Karpas-422 (cell line): ENCODE data around the gene MMP17. TPM values are rescaled to one million over a fixed set of nuclear protein-coding genes. Genes with fewer than 3 reads are reported as not detected.
A peak's percentile ranks its signal among the peaks of the same experiment; 100 is the strongest.

Source experiments
- DNase-seq: peaks from one replicate; pipeline ENCODE4 v3.0.0-alpha.2; 2015
- H2AFZ ChIP-seq: fragments of 200-600 bp; sonication (generic); 2 replicates; pipeline ENCODE4 v1.6.1; 2014; ENCODE audit warnings: antibody characterized with exemption, low read length, mixed read lengths
- H3K27ac ChIP-seq: fragments of 200-600 bp; sonication (generic); 2 replicates; pipeline ENCODE4 v1.5.1; 2014; ENCODE audit warnings: mild to moderate bottlenecking, low read length, moderate library complexity
- H3K27me3 ChIP-seq: fragments of 200-600 bp; sonication (generic); 2 replicates; pipeline ENCODE4 v1.6.1; 2014; ENCODE audit warnings: low read length, mixed read lengths
- H3K36me3 ChIP-seq: fragments of 200-600 bp; sonication (generic); 2 replicates; pipeline ENCODE4 v1.6.1; 2014; ENCODE audit warnings: low read length, mixed read lengths; ENCODE audit not compliant: insufficient read depth
- H3K4me1 ChIP-seq: fragments of 200-600 bp; sonication (generic); 2 replicates; pipeline ENCODE4 v1.6.1; 2014; ENCODE audit warnings: mild to moderate bottlenecking, low read length, mixed read lengths
- H3K4me2 ChIP-seq: fragments of 200-600 bp; sonication (generic); 2 replicates; pipeline ENCODE4 v1.6.1; 2014; ENCODE audit warnings: low read length, low read depth, mild to moderate bottlenecking; ENCODE audit not compliant: poor library complexity, severe bottlenecking
- H3K4me3 ChIP-seq: fragments of 200-600 bp; sonication (generic); 2 replicates; pipeline ENCODE4 v1.5.1; 2014; ENCODE audit warnings: mild to moderate bottlenecking, antibody characterized with exemption, low read length, mixed read lengths
- H3K79me2 ChIP-seq: fragments of 200-600 bp; sonication (generic); 2 replicates; pipeline ENCODE4 v1.6.1; 2014; ENCODE audit warnings: mild to moderate bottlenecking, low read length, mixed read lengths
- H3K9ac ChIP-seq: fragments of 200-600 bp; sonication (generic); 2 replicates; pipeline ENCODE4 v1.6.0; 2014; ENCODE audit warnings: low read length
- H3K9me2 ChIP-seq: fragments of 200-600 bp; sonication (generic), shearing (Covaris generic); replicated peaks from 2 replicates; pipeline ENCODE4 v1.6.0; 2014; ENCODE audit warnings: mild to moderate bottlenecking, low read length, moderate library complexity; ENCODE audit not compliant: insufficient read depth
- H3K9me3 ChIP-seq: fragments of 300-700, 200-600 bp; sonication (generic); 2 replicates; pipeline ENCODE4 v1.6.1; 2014; ENCODE audit warnings: low read length, mixed read lengths
- H4K20me1 ChIP-seq: fragments of 200-600 bp; sonication (generic); 2 replicates; pipeline ENCODE4 v1.6.1; 2014; ENCODE audit warnings: mild to moderate bottlenecking, antibody characterized with exemption, low read length, low read depth; ENCODE audit not compliant: insufficient read depth
- total RNA-seq: library from RNA; depleted of rRNA; stranded (reverse); fragments of >200 nt; shearing (Covaris generic); gene quantifications from 2 replicates; pipeline ENCODE4 v1.2.3, GENCODE V29; 2014; ENCODE audit warnings: low replicate concordance

MMP17 gene
- total RNA-seq, 1 experiment from 2014 or later = not detected

DNA sequence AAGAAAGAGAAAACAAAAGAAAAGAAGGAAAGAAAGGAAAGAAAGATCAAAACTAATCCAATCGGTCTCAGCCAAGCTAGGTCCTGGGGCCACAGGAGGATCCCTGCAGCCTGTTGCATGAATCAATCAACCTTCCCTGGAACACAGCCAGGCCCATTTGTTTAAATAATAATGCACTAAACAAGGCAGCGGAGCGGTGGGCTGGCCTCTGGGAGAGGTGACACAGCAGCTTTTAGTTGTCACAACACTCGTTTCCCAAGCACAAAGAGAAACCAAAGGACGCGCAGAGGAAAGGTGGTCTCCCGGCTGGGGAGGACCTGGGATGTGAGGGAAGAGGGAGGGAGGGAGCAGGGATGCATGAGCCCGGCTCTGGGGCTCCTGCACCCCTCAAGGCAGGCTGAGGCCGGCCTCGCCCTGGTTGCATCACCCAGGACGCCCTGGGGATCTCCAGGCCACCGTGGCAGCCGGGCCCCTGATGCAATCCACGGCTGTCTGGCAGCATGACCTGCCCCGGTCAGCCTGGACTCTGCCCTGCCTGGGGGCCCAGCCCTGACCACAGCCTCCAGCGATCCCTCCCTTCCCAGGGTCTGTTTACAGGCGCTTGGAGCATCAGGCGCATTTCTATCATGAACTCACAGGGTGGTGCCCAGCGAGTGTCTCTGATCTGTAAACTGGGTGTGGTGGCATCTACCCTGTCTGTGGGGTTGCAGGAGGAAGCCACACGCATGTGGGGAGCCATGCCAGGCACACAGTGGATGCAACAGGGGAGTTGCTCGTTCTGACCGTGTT, 32.5 kb downstream of the MMP17 start:
- Histone ChIP-seq H3K9ac (peak overlapping the region; percentile 33; the same call in 1 of the 2 replicates), H3K79me2 (no peaks in the 10 kb centered on the region), H3K4me3 (no peak overlapping the region; the same call in 1 of the 2 replicates), H3K27me3 (no peaks in the 10 kb centered on the region), H3K4me1 (peaks cover 9% of the 10 kb centered on the region; the same call in 1 of the 2 replicates), H2AFZ (no peak overlapping the region; the same call in 1 of the 2 replicates), H3K36me3 (no peaks in the 10 kb centered on the region), H3K4me2 (peak overlapping the region; percentile 26), H3K9me3 (no peaks in the 10 kb centered on the region), H3K9me2 (no peaks in the 10 kb centered on the region), H3K27ac (no peak overlapping the region), H4K20me1 (no peaks in the 10 kb centered on the region)
- DNase-seq = peak; percentile 56

DNA sequence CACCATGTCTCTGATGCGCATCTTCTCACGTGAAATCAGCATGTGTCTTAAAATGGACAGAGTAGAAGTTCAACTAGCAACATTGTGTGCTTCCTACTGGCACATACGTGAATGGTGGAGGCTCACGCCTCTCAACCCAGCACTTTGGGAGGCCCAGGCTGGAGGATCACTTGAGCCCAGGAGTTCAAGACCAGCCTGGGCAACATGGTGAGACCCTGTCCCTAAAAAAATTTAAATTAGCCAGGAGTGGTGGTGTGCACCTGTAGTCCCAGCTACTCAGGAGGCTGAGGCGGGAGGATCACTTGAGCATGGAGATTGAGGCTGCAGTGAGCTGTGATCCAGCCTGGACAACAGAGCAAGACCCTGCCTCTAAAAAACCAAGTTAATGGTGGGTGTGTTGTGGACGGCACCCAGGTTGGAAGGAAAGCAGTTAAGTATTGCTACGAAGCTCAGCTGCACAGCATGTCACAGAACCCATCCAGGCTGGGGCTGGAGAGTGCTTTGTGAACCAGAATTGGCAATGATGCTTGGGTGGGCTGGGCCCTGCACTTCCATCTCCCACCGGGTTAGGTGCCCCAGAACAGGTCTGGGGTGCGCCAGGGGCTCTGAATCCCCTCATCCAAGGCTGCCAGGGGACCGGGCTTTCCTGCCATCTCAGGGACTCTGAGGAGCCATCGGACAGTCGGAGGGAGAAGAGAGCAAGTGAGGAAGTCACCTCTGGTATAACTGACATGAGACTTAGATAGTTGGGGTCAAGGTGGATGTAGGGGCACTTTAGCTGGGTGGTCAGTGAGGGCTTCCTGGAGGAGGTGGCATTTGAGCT, 33.3 kb downstream of the MMP17 start:
- H4K20me1 ChIP-seq = no peaks in the 10 kb centered on the region
- H3K9ac ChIP-seq = peak overlapping the region; percentile 33; the same call in 1 of the 2 replicates
- DNase-seq = no peak
- H3K36me3 ChIP-seq = no peaks in the 10 kb centered on the region
- no peak overlapping the region; the same call in 1 of the 2 replicates for H2AFZ ChIP-seq
- H3K9me2 ChIP-seq = no peaks in the 10 kb centered on the region
- H3K4me2 ChIP-seq = no peak overlapping the region
- H3K79me2 ChIP-seq = no peaks in the 10 kb centered on the region
- no peak overlapping the region for H3K27ac ChIP-seq
- H3K4me3 ChIP-seq = no peak overlapping the region
- no peaks in the 10 kb centered on the region for H3K9me3 ChIP-seq
- no peaks in the 10 kb centered on the region for H3K27me3 ChIP-seq
- peaks cover 9% of the 10 kb centered on the region; the same call in 1 of the 2 replicates for H3K4me1 ChIP-seq

- Histone ChIP-seq H3K27me3 (no peaks in the 10 kb centered on the region), H3K79me2 (no peaks in the 10 kb centered on the region), H3K4me3 (no peak overlapping the region), H3K9me3 (no peaks in the 10 kb centered on the region), H3K4me1 (peaks cover 9% of the 10 kb centered on the region; the same call in 1 of the 2 replicates), H3K9ac (no peak overlapping the region), H3K9me2 (no peaks in the 10 kb centered on the region), H3K4me2 (no peak overlapping the region), H4K20me1 (no peaks in the 10 kb centered on the region), H3K36me3 (no peaks in the 10 kb centered on the region), H2AFZ (no peak overlapping the region), H3K27ac (no peak overlapping the region)
- DNase-seq = no peak
Observed at GRCh38 chr12:131862084-131862441, 33.9 kb downstream of the MMP17 start.

- H3K36me3 ChIP-seq = no peaks in the 10 kb centered on the region
- H3K4me1 ChIP-seq = peaks cover 9% of the 10 kb centered on the region; the same call in 1 of the 2 replicates
- no peak overlapping the region for H3K27ac ChIP-seq
- no peak overlapping the region for H3K4me3 ChIP-seq
- no peaks in the 10 kb centered on the region for H3K79me2 ChIP-seq
- H3K4me2 ChIP-seq = no peak overlapping the region
- no peak overlapping the region for H3K9ac ChIP-seq
- no peak for DNase-seq
- no peaks in the 10 kb centered on the region for H4K20me1 ChIP-seq
- H2AFZ ChIP-seq = no peak overlapping the region
- no peaks in the 10 kb centered on the region for H3K9me3 ChIP-seq
- no peaks in the 10 kb centered on the region for H3K9me2 ChIP-seq
- no peaks in the 10 kb centered on the region for H3K27me3 ChIP-seq
Observed at GRCh38 chr12:131862600-131862993, 34.4 kb downstream of the MMP17 start.

DNA sequence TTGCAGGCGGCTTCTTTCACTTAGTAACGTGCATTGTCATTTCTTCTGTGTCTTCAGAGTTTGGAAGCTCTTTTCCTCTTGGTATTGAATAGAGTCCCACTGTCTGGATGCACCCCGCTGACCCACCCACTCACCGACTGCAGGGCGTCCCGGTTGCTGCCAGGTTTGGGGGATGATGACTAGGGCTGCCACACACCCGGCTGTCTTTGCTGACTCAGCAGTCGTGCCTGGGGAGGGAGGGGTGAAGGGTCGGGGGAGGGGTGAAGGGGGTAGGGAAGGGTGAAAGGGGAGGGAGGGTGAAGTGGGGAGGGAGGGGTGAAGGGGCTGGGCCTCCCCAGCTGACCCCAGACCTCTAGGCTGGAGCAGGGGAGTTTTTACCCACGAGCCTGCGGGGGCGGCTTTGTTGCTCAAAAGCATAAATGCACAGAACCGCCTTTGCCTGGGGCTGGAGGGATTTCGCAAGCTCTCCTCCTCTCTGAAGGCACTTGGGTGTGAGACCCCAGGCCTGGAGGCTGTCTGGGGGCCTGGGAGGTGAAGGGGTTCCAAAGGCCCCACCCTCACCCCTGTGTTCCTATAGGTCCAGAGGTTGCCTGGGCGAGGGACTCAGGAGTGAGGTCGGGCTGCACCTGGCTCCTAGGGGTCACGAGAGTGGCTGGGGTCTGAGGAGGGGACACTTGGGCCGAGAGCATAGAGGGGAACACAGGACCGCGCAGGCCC, 35.0 kb downstream of the MMP17 start:
- no peak overlapping the region for H2AFZ ChIP-seq
- H3K4me2 ChIP-seq = no peak overlapping the region
- H3K9me3 ChIP-seq = no peaks in the 10 kb centered on the region
- H3K9ac ChIP-seq = no peak overlapping the region
- no peak for DNase-seq
- no peaks in the 10 kb centered on the region for H3K36me3 ChIP-seq
- peaks cover 9% of the 10 kb centered on the region; the same call in 1 of the 2 replicates for H3K4me1 ChIP-seq
- H3K4me3 ChIP-seq = no peak overlapping the region
- no peaks in the 10 kb centered on the region for H4K20me1 ChIP-seq
- H3K27me3 ChIP-seq = no peaks in the 10 kb centered on the region
- no peak overlapping the region for H3K27ac ChIP-seq
- H3K79me2 ChIP-seq = no peaks in the 10 kb centered on the region
- no peaks in the 10 kb centered on the region for H3K9me2 ChIP-seq

- Histone ChIP-seq H3K9ac (no peak overlapping the region), H3K27ac (no peak overlapping the region), H3K36me3 (no peaks in the 10 kb centered on the region), H3K27me3 (no peaks in the 10 kb centered on the region), H4K20me1 (no peaks in the 10 kb centered on the region), H3K79me2 (no peaks in the 10 kb centered on the region), H3K9me3 (no peaks in the 10 kb centered on the region), H3K4me2 (no peak overlapping the region), H3K9me2 (no peaks in the 10 kb centered on the region), H2AFZ (no peak overlapping the region), H3K4me1 (peaks cover 9% of the 10 kb centered on the region; the same call in 1 of the 2 replicates), H3K4me3 (no peak overlapping the region)
- no peak for DNase-seq
Observed at GRCh38 chr12:131863711-131864396, 35.7 kb downstream of the MMP17 start.

DNA sequence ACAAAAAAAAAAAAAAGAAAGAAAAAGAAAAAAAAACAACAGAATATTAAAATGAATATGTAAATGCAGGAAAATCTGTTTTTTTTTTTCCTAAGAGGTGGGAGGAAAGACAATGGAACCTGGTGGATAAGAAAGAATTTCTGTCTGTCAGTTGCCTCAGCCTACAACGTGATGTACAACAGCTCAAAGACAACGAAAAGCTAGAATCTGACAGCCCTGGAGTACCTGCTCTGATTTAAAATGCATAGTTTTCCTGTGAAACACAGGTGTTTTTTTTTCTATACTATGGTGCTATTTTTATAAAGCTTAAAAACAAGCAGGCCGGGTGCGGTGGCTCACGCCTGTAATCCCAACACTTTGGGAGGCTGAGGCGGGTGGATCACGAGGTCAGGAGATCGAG, 36.3 kb downstream of the MMP17 start:
- H3K27me3 ChIP-seq = no peaks in the 10 kb centered on the region
- no peak overlapping the region for H3K27ac ChIP-seq
- H3K36me3 ChIP-seq = no peaks in the 10 kb centered on the region
- no peak overlapping the region for H3K4me2 ChIP-seq
- H3K9me3 ChIP-seq = no peaks in the 10 kb centered on the region
- H3K9ac ChIP-seq = no peak overlapping the region
- no peak for DNase-seq
- no peak overlapping the region for H2AFZ ChIP-seq
- H3K79me2 ChIP-seq = no peaks in the 10 kb centered on the region
- H4K20me1 ChIP-seq = no peaks in the 10 kb centered on the region
- no peaks in the 10 kb centered on the region for H3K9me2 ChIP-seq
- peaks cover 9% of the 10 kb centered on the region; the same call in 1 of the 2 replicates for H3K4me1 ChIP-seq
- no peak overlapping the region for H3K4me3 ChIP-seq
